ENCODE measurements around the gene NUMBL.

Gene NUMBL

DNA sequence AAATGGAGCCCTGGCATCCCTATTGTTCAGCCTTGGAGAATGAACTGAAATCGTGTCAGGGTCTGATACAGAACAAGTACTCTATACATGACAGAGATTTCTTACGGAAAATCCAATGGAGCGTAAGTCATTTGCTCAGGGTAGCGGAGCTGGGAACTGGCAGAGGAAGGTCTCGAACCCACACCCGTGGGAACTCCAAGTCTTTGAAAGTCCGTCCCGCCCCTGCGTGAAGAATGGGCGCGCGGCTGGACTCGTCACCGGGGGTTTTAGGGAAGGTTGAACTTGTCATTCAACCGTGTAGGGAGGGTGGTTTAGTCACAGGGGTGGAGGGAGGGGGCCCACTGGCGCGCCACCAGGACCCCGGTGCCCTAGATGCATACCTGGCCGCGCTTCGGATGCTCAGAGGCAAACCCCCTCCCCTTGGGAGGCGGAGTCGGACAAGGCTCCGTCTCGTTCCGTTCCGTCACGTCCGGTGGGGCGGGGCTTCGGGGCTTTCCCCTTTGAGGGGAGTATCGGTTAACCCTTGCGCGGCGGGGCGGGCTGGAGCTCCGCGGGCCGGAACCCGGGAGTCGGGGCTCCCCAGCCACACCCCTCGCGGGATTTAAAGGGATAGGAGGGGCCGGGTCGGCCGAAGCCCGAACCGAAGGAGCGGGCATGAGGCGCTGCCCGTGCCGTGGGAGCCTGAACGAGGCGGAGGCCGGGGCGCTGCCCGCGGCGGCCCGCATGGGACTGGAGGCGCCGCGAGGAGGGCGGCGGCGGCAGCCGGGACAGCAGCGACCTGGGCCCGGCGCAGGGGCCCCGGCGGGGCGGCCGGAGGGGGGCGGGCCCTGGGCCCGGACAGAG, 26.3 kb upstream of the NUMBL start, which contains the start of the genes COQ8B and ITPKC:
Gene COQ8B, minus strand, starts transcription at position 405 of the 843 bp plus-strand sequence. CDS start 2,254 bp downstream, outside the sequence.
Gene ITPKC, plus strand, starts transcription at position 631 of the 843 bp plus-strand sequence. Its CDS starts 24 bp downstream, at position 655.
- peak; percentile 100 for DNase-seq (ENCODE audit: low read depth, low spot score)

DNA sequence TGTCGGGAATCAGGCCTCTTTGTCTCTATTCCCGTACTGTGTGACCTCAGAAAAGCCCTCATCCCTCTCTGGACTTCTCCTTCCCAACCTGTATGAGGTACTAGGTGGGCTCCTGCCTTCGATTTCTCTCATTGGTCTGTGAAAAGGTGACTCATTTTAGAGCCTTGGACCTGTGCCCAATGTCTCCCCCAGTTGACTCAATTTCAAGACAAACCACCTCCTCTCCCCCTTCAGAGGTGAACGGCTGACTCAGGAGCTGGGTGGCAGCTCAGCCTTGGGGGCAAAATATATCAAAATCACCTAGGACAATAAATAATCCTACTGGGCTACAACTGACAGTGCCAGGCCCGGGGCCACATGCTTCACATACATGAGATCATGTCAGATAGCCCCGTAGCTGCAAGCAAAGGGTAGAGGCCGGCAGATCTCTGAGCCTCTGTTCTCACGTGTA, 25.6 kb upstream of the NUMBL start:
- peak; percentile 70 for DNase-seq (ENCODE audit: low read depth, low spot score)

DNA sequence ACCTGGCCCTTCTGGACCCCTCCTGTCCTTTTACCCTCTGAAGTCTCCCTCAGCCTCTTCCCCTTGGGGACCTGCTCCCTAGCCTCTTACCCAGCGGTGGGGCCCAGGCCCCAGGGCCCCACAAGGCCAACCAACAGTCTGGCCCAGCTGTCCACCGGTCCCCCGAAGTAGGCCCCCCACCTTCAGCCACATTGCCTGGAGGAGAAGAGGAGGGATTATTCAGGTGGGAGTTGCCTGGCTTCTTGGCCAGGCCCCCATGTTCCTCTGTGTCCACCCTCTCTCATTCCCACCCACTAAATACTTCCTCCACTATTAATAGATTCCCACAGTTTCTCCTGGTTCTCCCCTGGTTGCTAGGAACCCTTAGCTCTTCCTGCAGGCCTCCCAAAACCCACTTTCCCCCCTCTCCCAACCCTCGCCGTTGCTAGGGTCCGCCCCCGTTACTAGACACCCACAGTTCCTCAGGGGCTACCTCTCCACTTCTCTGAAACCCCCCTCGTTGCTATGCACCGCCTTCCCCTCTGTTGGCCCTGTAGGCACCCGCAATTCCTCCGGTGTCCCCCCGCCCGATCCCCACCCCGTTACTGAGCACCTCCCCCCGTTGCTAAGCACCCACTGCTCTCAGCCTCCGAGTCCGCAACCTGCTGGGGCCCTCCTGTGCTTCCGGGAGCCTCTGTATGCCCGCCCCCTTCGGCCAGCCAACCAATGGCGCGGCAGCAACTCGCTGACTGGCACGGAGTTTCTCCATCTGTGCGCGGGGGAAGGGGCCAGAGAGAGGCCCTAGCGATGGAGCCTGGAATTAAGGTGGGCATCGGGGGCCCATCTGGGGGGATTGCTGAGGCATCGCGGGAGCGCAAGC, 24.2 kb upstream of the NUMBL start:
- DNase-seq (ENCODE audit: low read depth, low spot score): peak; percentile 80

DNA sequence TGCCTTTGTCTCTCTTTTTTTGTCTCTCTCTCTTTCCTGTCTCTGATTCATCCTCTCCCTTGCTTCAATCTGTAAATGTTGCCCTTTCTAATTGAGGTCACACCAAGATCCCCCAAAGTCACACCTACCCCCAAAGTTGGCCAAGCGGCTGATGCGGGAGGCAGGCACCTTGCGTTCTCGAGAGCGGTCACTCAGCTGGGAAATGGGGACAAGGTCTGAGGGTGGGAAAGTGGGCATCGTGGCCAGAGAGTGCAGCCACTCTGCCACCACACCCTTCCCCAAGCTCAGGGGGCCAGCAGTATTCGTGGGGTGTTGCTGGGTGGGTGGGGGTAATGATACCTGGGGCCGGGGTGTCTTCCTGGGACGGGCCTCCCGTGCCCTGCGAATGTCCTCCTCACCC, 23.5 kb upstream of the NUMBL start:
- no peak for DNase-seq (ENCODE audit: low read depth, low spot score)

DNA sequence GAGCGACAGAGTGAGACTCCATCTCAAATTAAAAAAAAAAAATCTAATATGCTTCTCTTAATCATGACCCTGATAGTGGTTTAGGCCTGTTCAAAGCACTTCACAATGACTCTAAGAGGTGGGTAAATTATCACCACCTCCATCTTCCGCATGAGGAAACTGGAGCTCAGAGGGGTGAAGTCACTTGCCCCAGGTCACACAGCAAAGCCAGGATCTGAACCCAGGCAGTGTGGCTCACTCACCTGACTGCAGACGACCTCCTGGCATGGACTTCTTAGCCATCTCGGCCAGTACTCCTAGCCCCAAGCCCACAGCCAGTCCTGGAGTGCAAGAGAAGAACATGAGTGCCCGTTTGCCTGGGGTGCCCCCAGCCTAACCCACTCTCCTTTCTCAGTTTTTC, 19.4 kb upstream of the NUMBL start:
- no peak for DNase-seq (ENCODE audit: low read depth, low spot score)

DNA sequence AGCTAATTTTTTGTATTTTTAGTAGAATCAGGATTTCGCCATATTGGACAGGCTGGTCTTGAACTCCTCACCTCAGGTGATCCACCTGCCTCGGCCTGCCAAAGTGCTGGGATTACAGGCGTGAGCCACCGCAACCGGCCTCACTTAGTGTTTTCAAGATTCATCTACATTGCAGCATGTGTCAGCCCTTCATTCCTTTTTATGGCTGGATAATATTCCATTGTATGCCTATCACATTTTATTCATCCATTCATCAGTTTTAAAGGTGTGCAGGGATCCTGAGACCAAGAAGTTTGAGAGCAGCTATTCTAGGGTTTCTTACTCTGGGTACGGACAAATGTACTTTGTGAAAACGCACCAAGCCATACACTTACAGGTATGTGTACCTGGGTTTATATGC, 17.2 kb upstream of the NUMBL start:
- no peak for DNase-seq (ENCODE audit: low read depth, low spot score)

DNA sequence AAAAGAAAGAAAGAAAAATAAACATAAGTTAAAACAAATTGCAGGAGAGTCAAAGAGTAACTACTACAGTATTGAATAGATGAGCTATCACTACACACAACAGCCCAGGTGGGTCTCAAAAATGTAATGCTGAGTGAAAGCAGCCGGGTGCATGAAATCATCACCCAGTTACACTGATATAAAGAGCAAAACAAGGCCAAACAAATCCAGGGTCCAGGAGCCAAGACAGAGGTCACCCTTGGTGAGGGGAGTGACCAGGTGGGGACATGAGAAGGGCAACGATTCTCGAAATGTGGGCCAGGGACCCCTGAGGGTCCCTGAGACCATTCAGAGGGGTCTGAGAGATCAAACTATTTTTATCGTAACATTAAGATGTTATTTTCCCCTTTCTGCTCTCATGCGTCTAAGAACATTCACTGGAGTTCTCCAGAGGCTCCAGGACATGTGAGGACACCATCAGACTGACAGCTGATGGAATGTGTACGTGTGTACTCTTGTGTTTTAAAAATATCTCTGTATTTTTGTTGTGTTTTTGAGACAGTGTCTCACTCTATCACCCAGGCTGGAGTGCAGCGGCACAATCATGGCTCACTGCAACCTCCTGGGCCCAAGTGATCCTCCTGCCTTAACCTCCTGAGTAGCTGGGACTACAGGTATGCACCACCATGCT, 15.6 kb upstream of the NUMBL start:
- DNase-seq (ENCODE audit: low read depth, low spot score): no peak

DNA sequence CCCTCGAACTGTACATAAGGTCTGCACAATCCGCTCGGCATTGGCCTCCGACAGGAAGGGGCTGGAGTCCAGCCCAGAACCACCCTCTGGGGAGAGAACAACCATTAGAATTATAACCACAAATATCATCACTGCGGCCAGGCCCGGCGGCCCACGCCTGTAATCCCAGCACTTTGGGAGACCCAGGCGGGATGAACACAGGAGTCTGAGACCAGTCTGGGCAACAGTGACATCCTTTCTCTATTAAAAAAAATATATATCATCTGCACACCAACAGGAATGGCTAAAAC, 14.9 kb upstream of the NUMBL start:
- no peak for DNase-seq (ENCODE audit: low read depth, low spot score)

DNA sequence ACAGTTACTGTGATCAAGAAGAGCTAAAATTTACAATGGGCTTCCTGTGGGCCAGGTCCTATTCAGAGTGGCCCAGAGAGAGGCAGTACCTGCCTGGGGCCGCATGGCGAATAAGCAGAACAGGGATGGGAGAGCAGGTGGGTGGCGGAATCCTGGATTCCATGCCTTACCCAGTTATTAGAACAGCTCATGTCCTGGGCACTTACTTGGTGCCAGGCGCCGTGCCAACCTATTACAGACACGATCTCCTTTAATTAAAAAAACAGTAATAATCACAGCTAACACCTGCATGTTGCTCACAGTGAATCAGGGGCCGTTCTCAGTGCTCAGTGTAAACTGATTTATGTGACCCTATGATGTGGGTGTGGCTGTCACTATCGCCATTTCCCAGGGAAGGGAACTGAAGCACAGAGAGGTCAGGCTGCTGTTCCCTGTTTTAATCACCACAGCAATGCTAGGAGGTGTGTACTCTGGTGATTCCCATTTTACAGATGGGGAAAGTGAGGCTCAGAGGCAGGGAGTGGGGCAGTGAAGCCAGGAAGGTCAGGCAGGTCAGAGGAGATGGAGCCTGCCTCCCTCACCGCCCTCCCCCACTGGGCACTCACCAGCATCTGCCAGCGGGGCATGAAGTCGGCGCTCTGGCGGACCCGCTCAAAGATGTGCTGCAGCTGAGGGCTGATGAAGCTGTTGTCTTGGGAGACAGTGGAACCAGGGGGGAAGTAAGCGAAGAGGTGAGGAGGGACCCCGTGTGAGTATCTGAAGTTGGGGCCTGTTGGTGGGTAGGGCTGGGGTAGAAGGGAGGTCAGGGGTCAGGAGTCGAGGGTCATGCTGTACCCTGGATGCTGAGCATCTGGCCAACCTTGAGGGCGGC, 14.3 kb upstream of the NUMBL start:
- no peak for DNase-seq (ENCODE audit: low read depth, low spot score)

DNA sequence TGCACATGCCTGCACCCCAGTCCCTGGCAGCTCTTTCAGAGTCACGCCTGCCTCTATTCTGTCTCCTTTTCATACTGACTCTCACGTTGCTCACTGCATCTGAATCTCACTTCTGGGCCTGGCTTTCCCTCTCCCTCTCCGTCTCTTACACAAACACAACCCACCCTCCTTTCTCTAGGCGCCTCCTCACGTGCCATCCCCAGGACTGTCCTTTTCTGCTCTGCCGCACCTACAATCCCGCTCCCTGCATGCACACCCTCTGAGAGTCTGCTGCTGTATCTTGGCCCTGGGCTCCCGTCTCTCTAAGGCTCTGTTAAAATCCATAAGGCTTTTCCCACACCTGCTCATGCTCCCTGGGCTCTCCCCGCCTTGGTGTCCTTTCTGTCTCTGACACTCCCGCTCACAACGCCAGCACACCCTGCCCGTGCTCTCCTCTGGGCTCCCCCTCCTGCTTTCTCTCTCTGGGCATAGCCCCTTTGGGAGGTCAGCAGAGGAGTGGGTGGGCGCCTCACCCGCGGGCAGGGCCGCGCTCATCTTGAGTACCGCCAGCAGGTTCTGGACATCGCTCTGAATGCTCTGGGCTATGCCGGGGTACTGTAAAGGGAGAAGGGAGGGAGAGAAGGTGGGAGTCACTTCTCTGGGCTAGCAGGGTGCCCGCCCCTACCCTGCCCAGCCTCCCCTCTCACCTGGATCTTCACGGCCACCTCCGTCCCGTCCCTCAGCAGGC, 12.7 kb upstream of the NUMBL start:
- no peak for DNase-seq (ENCODE audit: low read depth, low spot score)

DNA sequence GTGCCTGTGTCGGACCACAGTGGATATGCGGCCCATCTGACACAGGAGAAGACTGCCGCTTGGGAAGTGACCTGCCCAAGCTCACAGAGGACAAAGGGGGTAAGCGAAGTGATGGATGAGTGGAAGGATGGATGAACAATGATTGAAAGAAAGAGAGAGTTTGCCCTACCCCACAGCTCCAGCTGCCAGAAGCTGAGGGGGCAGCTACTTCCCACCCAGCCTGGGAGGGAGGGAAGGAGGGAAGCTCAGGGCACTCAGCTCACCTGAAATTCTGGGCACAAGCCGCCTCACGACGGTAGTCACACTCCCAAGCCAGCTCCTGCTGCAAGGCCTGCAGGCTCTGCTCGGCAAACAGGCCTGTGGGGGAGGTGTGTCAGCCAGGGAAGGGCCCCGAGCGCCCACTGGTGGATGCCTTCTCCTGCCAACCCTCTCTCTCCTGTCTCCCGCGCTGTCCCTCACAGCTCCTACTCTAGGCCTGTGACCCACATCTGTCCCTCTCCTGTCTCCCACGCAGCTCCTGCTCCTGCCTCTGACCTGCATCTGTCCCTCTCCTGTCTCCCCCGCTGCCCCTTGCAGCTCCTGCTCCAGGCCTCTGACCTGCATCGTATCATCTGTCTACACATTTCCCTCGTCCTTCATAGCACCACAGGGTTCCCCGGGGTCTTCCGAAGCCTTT, 12.0 kb upstream of the NUMBL start:
- DNase-seq (ENCODE audit: low read depth, low spot score): no peak

DNA sequence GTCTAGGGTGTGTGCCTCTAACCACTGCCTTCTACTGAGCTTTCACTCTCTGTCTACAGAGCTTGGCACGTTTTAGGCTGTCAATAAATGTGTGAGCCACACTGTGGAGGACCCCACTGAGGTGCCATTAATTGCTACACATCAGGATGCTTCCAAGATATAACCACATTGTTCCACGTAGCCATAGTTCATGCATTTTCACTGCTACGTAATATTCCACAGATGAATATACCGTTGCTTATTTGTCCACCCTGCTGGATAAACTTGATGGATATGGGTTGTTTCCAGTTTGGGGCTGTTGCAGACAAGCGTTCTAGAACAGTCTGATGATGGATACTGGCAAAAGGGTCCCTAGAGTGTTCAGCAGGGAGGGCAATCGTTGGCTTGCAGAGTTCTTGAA, 11.3 kb upstream of the NUMBL start:
- no peak for DNase-seq (ENCODE audit: low read depth, low spot score)

DNA sequence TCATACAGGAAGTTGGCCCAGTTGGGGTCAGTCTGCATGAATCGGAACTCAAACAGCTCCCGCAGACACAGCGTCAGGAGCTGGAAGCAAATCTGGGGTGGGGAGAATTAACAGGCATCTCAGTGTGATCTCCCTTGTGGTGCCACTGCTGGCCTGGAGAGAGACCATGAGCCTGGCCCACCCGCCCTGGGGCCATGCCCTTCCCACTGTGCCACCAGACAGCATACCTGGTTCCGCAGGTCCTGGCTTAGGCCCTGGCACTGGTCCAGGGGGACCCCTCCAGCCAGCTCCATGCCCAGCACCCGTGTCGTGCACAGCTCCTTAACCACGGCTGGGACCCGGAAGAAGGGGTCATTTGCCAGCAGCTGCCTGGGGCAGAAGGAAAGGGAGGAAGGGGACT, 9.6 kb upstream of the NUMBL start:
- DNase-seq (ENCODE audit: low read depth, low spot score): no peak

DNA sequence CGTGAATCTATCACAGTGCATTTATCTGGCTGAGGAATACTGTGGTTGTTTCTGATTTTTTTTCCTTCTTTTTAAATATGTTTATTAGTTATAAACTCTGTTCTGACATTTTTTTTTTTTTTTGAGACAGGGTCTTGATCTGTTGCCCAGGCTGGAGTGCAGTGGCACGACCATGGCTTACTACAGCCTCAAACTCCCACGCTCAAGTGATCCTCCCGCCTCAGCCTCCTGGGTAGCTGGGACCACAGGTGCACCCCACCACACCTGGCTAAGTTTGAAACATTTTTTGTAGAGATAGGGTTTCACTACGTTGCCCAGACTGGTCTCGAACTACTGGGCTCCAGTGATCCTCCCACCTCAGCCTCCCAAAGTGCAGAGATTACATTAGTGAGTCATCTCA, 6.6 kb upstream of the NUMBL start:
- DNase-seq (ENCODE audit: low read depth, low spot score): no peak

DNA sequence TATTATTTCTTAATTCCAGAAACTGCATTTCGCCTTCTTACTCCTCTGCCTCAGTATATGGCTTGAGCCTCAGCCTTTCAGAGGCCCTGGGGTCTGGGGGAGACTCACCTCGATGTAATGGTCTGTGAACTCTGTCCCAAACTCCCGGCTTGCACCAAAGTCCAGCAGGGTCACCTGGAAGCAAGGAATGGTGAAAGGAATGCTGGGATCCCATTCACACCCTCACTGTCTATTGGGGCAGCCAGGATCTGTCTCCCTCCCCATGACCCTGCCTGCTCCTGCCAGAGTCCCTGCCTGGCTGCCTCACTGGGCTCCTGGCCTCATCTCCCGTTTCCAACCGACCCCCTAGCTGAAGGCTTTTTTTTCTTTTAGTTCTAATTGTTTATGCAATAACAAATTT, 5.4 kb upstream of the NUMBL start:
- no peak for DNase-seq (ENCODE audit: low read depth, low spot score)

DNA sequence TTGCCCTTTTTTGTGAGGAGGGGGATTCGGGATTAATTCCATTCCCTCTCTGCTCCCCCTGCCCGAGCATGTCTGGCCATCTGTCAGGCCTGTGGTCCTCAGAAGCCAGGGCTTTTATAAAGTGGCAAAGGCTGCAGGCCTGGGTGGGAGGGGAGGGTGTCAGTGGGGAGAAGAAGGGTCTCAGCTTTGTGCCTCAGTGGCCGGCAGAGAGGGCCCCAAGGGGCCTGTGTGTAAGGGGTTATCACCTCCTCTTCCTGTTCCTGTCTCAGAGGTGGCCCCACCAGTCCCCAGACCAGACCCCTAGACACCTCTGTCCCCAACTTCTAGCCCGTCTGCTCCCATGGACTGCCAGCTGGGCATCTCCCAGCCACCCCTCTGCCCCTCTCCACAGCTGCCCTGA, 3.4 kb upstream of the NUMBL start:
- DNase-seq (ENCODE audit: low read depth, low spot score): no peak

DNA sequence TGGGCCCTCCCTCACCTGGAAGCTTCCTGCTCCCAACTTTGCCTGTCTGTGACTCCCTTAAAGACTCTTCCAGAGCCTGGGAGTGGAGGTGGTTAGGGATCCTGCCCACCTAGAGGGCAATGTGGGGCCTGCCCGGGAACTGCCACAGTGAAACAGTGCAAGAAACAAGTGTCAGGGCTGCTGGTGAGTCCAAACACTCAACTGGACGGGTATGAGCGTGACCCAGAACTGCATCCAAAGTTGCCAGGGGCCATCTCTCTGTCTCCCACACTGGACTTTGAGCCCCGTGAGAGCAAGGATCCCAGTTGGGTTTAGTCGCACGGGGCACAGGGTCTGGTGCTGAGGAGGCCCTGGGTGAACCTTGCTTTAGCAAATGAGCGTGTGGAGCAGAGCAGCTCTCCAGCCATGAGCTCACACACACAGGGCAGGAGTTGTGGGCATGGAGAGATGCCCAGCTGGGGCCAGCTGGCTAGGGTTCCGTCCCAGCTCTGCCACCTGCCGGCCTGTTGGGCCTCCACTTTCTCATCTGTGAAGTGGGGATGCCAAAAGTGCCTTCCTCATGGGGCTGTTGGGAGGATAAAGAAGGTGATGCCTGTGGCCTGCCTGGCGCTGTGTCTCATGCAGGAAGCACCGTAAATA, 2.8 kb upstream of the NUMBL start:
- DNase-seq (ENCODE audit: low read depth, low spot score): no peak

DNA sequence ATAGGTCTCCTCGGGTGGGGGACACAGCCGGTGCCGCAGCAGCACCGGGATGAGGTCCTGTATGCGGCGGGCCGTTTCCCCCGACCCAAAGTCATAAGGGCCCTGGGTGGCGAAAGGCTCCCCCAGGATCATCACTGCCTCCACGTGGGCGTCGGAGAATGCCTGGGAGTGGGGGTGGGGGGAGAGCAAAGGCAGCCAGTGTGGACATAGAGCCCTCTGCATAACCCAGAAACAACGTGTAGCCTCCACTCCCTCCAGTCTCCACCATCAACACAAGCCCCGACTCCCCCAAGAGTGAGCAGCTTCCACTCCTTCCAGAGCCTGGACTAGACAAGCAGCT, 1.7 kb upstream of the NUMBL start:
- DNase-seq (ENCODE audit: low read depth, low spot score): no peak

DNA sequence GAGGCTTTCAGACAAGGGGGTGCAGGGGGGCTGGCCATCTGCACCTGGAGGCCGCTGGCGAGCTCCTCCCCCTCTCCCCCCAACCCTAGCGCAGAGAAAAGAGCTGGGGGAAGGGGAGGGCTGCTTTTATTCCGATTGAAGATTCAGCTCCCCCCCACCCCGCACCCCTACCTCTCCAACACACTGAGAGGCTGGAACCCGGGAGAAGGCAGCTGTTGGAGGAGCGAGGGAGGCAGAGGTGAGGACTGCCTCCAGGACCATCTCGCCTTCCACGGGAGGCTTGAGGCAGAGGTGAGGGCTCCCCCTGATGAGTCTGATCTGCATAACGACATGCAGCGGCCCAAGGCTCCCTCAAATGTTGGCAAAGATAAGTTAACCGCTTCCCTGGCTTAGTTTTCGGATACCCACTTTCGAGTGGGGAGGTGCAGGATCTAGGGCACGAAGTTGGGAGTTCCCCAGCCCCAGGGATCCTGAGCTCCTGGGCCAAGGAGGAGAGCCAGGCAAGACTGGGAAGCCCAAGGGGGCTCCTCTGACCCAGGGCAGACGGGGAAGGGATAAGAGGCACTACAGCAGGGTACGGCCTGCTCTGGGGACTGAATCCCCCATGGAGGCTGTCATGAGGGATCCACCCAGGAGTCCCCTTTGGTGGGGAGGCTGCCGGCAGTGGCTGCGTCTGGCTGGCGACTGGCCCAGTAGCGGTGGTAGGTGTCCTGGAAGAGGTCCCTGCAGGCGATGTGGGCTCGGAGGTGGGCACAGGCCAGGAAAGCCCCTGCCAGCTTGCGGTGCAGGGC, 1.2 kb upstream of the NUMBL start:
- no peak for DNase-seq (ENCODE audit: low read depth, low spot score)

All from activated naive CD8-positive, alpha-beta T cell treated with anti-CD3 and anti-CD28 coated beads, Interleukin-2, amount 50 U/mL, for 16 hours (primary cell).